ENCODE results near the gene ZNF683. TPM values are rescaled to one million over a fixed set of nuclear protein-coding genes. Genes with fewer than 3 reads are reported as not detected.

ZNF683 gene
- total RNA-seq, 1 donor from 2014 or later: not detected

DNA sequence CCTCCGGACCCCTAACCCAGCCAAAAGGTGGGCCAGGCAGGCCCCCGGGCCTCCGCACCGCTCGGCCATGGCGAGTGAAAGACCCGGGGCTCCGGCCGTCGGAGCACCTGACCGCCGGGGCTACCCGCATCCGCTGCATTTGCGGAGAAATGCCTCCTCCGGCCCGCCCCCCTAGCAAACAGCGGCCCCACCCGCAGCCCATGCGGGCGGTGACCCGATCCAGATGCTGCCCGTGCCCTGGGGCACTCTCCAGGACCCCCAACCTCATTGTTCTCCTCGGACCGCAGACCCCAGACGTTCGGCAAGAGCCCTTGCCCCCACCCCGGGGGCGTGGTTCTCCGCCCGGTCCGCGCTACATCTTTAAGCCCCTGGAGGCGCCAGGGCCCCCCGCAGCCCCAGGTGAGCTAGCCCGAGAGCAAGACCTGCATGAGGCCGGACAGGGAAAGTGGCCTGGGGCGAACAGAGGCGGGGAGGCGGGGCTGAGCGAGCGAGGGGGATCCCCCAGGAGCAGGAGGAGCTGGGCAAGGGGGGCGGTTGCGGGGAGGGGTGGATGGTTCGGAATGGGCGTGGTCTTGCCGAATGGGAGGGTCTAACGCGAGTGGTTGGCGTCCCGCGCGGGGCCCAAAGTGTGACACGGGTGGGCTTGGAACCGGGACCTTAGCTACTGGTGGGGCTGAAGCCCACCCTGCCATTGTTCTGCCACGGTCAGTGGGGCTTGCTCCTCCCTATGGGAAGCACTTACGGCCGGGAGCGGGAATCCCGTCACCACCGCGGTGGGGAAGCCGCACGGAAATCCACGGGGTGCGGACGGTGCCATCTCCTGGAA lies 12.4 kb downstream of the ZNF683 start:
- no peak for DNase-seq (ENCODE audit: low spot score)

DNA sequence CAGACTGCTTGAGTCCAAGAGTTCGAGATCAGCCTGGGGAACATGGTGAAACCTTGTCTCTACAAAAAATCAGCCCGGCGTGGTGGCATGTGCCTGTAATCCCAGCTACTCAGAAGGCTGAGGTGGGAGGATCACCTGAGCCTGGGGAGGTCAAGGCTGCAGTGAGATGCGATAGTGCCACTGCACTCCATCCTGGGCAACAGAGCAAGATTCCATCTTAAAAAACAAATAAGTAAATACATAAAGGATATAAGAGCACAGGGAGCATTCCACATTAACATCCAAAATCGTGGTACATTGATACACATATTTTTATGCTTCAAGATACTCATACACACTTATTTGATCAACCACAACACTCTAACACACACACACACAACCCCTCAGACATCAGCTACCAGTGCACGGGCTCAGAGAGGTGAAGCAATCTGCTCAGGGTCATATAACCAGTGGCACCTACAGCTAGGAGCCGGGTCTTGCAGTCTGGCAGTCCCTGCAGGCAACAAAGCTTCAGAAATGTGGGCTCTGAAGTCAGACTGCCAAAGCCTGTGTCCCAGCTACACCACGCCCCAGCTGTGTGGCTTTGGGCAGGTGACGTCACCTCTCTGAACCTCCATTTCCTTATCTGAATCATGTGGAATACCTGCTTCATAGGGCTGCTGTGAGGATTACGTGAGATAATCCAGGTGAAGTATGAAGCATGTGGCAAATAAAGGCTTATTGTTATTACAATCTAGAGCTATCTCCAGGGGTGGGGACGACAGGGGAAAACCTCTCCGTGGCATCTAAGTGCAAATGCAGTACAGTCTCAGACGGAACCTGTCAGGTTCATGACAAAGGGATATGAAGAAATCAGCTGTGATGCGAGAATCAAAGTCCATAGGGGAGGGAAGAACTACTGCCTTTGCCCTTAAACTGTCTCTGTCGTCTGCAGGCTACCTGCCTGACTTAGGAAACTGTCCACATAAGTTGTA lies 13.9 kb downstream of the ZNF683 start:
- no peak for DNase-seq (ENCODE audit: low spot score)

DNA sequence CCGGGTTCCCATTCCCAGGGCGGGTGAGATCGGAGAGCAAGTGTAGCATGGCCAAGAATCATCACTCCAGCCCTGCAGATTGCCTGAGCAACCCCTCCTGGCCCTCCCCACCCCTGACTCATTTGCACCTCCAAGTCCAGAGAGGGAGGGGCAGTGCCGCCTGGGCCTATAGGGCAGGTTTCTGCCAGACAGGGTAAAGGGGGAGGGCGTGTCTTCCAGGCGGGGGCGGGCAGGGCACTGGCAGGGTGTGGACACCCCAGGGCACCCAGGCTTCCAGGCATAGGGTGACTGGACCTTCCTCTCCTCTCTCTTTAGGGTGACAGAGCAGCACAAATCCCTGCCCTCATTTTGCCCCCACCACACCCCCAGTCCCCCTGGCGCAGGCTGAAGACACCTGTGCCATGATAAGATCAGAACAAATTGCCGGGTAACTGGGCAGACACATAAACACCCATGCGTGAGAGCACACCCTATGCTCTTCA lies 15.4 kb downstream of the ZNF683 start:
- no peak for DNase-seq (ENCODE audit: low spot score)

DNA sequence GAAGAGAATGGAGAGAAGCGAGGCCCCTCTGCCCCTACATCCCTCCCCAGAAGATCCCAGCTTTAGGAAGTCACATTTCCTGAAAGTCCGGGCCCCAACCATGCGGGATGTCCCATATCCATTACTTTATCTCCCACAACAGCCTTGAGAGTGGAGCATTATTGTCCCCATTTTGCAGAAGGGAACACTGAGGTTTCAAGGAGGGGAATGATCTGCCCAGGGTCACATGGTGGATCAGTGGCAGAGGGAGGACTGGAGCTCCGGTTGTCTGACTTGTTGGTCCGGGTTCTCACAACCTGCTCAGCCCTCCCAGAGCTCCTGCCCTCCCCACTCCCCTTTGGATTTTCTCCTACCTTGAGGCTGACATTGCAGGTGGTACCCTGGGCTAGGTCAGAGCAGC lies 16.4 kb downstream of the ZNF683 start:
- DNase-seq (ENCODE audit: low spot score): no peak

DNA sequence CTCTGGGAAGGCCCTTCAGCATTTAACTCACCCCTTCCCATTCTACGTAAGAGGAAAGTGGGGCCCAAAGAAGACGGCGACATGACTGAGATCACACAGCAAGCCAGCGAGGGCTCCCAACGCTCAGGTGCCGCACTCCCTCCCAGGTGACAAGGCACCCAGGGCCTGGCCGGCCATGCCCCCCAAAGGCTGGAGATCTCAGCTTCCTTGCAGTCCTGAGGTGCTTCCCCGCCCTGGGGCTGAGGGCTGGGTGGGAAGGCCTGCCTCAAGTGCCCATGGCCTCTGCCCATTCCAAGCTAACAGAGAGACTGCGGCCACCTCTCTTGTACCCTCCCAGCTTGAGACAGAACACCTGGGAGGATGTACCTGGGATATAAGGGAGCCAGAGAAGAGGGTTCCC lies 17.6 kb downstream of the ZNF683 start:
- DNase-seq (ENCODE audit: low spot score): no peak

DNA sequence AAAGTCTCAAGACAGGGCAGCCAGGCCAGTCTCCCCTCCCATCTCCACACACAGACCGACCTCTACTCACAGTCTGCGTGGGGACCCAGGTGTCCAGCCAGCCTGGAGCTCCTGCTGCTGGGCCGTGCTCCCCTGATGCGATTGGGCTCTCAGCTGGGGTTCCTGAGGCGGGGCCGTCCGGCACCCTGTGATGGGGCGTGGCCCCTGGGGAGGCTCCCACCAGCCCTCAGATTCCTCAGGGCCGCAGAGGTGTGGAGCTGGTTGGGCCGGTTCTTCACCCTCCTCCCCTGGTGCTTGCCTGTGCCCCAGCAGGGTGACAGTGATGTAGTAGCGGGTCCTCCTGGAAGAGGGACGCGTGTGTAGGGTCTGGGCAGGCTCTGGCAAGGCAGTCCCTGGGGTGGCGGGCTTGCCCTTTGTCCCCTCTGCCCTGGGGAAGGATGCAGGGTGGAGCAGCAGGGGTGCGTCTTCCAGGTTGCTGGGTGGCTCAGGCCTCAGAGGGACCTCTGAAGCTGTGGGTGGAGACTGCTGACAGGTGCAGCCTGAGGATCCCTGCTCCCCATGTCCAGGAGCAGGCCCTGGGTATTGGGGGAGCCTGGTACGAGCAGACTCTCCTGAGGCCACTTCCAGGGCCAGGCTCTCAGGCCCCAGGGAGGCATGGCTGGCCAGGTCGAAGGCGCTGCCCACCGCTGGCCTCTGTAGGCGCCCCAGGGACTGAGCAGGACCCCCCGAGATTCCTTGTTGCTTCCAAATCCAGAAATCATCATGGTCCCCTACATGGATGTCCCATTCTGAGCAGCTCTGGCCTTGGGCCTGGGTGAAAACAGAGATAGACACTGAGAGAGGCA lies 18.4 kb downstream of the ZNF683 start, which contains the start of gene CRYBG2:
CRYBG2 (minus strand) TSS at position 155 of the 845 bp plus-strand sequence. CDS start 7,473 bp downstream, outside the sequence.
- no peak for DNase-seq (ENCODE audit: low spot score)

DNA sequence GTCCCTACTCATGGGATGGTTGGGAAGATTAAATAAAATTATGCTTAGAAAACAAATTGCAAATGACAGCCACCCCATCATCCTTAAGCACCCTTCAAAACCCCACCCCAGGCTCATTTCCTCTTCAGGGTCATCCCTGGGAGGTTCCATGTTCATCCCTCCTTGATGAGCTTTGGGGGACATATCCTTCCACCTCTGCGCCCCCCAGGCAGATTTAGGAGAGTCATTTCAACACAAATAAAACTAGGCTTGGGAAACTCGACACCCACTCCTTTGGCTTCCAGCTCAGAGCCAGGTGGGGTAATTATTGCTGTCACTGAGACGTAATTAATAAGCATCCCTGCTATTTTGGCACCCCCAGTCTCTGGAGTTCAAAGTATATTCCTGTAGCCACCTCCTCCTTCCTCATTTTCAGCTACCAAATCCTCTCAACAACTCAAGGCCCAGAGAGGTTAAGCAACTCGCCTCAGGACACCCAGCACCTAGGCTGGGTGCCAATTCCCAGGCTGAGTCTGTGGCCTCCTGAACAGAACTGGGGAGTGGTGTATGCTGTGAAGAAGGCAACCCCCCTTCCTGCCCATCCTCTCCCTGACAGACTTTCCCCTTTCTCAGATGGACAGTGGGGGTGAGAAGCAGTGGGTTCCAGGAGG lies 19.2 kb downstream of the ZNF683 start:
- DNase-seq (ENCODE audit: low spot score): no peak

DNA sequence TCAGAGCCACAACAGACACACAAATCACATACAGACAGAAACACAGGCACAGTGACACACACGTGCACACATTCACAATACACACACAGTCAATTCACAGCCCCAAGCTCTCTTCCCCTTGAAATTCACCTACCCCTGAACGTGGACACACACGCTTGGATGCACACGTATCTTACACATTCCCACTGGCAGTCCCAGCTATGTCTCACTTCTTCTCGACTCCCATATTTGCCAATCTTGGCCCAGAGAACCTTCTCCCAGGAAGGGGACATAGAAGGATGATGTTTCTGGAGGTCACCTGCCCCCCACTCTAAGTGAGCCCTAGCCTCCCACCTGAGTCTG lies 20.2 kb downstream of the ZNF683 start:
- no peak for DNase-seq (ENCODE audit: low spot score)

DNA sequence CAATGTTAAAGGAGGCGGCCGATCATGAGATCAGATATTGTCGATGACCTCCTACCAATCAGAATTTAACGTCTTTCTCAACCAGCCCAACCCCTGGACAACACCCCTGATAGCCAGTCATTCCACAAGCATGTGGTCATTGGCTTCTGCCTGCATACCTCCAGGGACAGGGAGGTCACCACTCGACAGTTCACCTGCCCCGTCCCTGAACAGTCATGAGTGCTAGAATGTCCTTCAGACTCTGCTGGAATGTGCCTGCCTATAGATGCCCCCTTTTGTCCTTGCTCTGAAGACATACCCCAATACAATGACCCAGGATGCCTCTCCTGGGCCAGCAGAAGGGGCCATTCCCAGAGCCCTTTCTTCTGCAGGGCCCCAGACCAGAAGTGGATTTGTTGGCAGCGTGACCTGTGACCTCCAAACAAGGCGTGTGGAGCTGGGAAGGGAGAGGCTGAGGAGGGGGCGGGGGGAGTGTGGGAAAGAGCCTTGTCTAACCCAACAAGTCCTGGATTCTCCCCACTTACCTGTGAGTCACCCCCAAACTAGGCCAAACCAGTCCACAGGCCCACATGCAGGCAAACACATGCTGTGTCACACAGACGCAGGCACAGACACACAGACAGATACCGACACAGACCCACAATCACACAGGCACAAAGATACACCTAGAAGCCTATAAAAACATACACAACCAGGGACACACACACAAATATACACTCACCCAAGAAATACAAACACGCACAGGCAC lies 20.8 kb downstream of the ZNF683 start:
- no peak for DNase-seq (ENCODE audit: low spot score)

DNA sequence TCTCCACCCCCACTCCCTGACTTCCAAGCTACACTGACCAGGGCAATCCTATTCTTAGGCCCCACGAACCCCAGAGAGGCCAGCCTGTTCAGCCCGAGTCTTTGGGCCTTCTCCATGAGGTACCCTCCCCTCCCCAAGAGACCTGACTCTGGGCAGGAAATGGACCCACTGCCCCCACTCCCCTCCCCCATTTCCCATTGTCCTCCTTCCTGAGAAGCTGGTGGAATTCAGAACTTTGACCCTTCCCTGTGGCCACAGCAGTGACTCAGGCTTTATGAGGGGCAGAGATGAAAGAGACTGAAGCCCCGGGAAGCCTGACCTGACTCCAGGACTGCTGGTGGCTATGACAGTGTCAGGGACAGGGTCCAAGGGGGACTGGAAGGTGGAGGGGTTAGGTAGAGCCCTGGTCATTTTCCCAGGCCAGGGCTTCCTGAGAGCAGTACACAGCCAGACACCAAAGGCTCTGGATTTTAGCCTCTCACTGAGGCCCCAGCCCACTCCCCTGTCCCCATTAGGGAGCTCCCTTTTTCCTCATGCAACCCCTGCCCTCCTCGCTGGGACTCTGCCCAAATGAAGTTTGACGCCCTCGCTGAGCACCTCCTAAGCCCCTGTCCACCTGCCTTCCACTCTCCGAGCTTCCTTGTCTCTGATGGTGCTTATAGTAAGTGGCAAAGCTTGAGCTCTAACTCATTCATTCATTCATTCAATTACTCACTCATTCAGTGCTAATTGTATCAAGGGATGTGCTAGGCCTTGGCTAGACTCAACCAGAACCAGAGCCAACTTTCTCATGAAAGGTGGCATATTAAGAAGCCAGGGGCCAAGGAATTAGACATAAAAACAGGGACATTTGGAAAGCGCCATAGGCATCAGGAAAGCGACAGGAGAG lies 21.6 kb downstream of the ZNF683 start:
- DNase-seq (ENCODE audit: low spot score): no peak

DNA sequence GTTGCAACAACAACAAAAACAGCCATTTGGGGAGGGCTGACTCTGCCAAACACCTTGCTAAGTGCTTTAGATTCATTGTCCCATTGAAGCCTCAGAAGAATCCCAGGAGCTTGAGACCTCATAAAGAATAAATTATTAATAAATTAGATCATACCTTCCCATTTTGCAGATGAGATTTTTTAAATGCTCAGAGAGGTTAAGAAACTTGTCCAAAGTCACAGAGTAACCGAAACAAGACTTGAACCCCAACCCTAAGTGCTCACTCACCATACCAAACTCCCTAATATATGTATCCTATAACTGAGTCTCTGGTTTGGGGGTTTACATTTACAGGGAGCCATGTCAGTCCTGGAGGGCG lies 22.2 kb downstream of the ZNF683 start:
- no peak for DNase-seq (ENCODE audit: low spot score)

DNA sequence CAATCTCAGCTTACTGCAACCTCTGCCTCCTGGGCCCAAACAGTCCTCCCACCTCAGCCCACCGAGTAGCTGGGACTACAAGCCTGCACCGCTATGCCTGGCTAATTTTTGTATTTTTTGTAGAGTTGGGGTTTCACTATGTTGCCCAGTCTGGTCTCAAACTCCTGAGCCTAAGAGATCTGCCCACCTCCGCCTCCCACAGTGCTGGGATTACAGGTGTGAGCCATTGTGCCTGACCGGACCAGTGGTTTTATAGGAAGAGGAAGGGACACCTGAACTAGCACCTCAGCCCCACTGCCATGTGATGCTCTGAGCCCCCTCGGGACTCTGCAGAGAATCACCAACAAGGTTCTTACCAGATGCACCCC lies 22.7 kb downstream of the ZNF683 start:
- no peak for DNase-seq (ENCODE audit: low spot score)

DNA sequence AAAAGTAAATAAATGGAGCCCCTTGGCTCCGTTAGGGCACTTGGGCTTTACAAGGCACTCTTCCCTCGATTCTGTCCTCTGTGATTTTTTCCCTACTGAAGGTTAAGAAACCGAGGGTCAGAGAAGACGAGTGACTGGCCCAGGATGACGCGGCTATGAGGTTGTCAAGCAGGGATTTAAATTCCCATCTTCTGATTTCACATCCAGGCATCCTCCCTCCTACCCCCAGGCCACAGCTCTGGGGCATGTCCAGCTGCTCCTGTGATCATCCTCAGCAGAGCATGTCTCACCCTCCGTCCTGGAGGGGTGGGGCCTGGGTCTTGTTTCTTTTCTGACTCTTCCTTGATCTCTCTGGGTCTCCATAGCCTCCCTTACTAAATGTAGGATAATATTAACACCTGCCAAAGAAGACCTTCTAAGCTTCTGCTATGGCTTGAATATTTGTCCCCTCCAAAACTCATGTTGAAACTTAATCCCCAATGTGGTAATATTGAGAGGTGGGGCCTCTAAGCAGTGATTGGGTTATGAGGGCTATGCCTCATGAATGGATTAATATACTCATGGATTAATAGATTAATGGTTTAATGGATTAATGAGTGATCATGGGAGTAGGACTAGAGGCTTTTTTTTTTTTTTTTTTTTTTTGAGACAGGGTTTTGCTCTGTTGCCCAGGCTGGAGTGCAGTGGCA lies 23.2 kb downstream of the ZNF683 start:
- DNase-seq (ENCODE audit: low spot score): no peak

DNA sequence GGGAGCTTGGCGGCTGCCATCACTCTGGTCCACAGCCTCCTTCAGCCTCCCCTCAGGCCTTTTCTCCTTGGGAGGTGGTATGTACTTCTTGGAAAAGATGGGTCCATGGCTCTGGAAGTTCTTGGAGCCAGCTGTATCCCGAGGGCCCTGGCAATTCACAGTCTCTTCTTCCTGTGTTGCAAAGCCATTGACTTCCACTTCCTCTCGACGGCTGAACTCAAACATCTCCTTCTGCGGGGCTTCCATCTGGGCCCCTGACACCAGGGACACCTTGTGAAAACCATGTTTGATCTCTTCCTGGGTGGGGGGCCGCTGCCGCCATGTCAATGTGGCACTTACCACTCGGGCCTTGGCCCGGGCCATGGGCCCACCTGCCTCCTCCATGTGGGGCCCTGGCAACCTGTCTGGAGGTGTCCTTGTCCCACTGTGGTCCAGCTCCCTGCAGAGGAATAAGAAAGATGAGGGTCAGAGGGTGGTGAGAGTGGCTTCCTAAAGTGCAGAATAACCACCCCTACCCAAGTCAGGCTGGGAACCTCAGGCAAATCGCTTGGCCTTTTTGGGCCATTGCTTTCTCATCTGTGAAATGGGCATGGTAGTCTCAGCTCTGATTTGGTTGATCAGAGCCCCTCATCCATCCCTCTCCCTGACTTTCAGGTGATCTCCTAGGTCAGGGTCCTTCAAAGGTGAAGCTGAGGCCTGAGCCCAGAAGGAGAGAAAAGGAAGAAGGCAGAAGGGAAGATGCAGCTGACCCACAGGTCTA lies 26.1 kb downstream of the ZNF683 start:
- no peak for DNase-seq (ENCODE audit: low spot score)

DNA sequence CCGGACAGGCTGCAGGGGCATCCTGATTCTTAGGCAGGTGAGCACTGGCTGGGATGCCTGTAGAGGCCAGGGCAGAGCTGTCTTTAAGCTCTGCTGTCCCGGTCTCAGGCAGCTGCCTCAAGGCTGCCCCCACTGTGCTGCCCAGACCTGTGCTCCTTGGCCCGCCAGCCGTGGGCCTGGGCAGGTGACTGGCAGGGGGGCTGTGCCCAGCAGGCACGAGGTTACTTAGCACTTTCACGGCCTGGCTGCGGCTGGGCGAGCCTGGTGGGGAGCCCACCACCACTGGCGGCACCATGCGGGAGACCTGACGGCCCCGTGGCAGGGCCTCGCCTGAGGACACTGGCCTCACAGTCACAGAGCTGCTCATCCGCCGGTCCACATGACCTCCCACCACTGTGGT lies 26.8 kb downstream of the ZNF683 start:
- DNase-seq (ENCODE audit: low spot score): no peak

DNA sequence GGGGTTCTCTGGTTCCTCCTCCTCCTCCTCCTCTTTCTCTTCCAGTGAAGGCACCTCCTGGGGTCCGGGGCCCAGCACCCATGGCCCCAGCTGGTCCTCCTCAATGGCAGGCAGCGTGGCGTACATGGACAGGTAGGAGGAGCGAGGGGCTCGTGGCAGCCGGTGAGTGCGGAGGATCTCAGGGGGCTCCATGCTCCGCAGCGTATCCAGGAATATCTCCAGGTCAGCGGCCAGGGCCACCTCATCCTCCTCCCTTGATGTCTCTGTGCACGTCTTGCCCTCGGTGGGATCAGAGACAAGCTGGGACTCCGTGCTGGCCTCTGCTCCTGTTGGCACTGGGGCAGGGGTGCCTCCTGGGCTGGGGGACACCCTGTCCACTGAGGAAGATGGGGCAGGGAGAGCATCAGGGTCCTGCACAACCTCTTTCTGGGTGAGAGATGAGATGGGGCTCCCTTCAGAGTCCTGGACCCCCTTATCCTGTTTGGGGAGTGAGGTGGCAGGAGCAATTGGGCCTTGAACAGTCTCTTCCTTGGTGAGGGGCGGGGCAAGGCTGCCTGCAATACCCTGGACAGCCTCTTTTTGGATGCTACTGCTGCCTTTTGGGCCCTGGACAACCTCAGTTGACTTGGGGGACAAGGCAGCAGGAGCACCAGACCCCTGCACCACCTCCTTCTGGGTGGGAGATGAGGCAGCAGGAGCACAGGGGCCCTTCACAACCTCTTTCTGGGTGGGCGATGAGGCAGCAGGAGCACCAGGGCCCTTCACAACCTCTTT lies 28.2 kb downstream of the ZNF683 start:
- DNase-seq (ENCODE audit: low spot score): no peak

DNA sequence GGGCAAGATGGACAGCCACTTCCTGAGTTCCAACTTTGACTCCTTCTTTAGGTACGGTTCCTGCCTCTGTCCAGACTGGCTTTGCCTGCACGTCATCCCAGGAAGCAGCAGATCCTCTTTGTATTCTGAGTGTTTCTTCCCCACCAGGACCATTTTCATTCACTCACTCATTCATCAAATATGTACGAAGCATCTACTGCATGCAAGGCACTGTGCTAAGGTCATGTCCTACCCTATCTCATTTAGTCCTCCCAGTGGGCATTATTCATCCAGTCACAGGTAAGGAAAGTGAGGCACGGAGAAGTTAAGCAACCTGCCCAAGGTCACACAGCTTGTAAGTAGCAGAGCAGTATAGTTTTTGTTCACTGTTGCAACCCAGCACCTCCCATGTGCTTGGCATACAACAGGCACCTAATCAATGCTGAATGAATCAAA lies 32.5 kb downstream of the ZNF683 start:
- DNase-seq (ENCODE audit: low spot score): no peak
